ENCODE results near the gene ESRRA.
A peak's percentile ranks its signal among the peaks of the same experiment; 100 is the strongest.

ESRRA gene

GRCh38 chr11:64275031-64275800, 30.1 kb upstream of the ESRRA start:
- Histone ChIP-seq H3K27me3 (ENCODE audit: control insufficient read depth in 5 of 5, insufficient read depth in 4 of 5, low read length in 5 of 5) (peaks cover 0 to 7% (median 0%) of the 10 kb centered on the region in 5 donors), H3K4me1 (ENCODE audit: control insufficient read depth in 5 of 5, insufficient read depth in 5 of 5, low read length in 5 of 5) (peaks cover 11 to 19% (median 16%) of the 10 kb centered on the region in 5 donors), H3K9me3 (ENCODE audit: control insufficient read depth in 5 of 5, low read length in 5 of 5) (peaks cover 0 to 3% (median 0%) of the 10 kb centered on the region in 5 donors), H3K9ac (ENCODE audit: low read length in 5 of 5) (no peak overlapping the region), H3K36me3 (ENCODE audit: control insufficient read depth in 5 of 5, insufficient read depth in 5 of 5, low read length in 5 of 5) (peaks cover 0 to 37% (median 22%) of the 10 kb centered on the region in 5 donors), H3K27ac (ENCODE audit: low read depth, low read length) (no peak overlapping the region), H3K4me3 (ENCODE audit: low read depth in 1 of 5, low read length in 5 of 5) (no peak overlapping the region)

- Histone ChIP-seq H3K9ac (ENCODE audit: low read length in 5 of 5) (peak overlapping the region in 1 of 5 donors; percentile 43), H3K9me3 (ENCODE audit: control insufficient read depth in 5 of 5, low read length in 5 of 5) (peaks cover 0 to 1% (median 0%) of the 10 kb centered on the region in 5 donors), H3K27me3 (ENCODE audit: control insufficient read depth in 5 of 5, insufficient read depth in 4 of 5, low read length in 5 of 5) (peaks cover 0 to 5% (median 0%) of the 10 kb centered on the region in 5 donors), H3K36me3 (ENCODE audit: control insufficient read depth in 5 of 5, insufficient read depth in 5 of 5, low read length in 5 of 5) (peaks cover 0 to 37% (median 22%) of the 10 kb centered on the region in 5 donors), H3K4me3 (ENCODE audit: low read depth in 1 of 5, low read length in 5 of 5) (no peak overlapping the region), H3K4me1 (ENCODE audit: control insufficient read depth in 5 of 5, insufficient read depth in 5 of 5, low read length in 5 of 5) (peaks cover 5 to 14% (median 12%) of the 10 kb centered on the region in 5 donors), H3K27ac (ENCODE audit: low read depth, low read length) (no peak overlapping the region)
Measured at GRCh38 chr11:64275841-64276240, 29.5 kb upstream of the ESRRA start.

GRCh38 chr11:64276653-64277431, 28.5 kb upstream of the ESRRA start:
- Histone ChIP-seq H3K4me1 (ENCODE audit: control insufficient read depth in 5 of 5, insufficient read depth in 5 of 5, low read length in 5 of 5) (peaks cover 0 to 8% (median 6%) of the 10 kb centered on the region in 5 donors), H3K4me3 (ENCODE audit: low read depth in 1 of 5, low read length in 5 of 5) (no peak overlapping the region), H3K27ac (ENCODE audit: low read depth, low read length) (no peak overlapping the region), H3K36me3 (ENCODE audit: control insufficient read depth in 5 of 5, insufficient read depth in 5 of 5, low read length in 5 of 5) (peaks cover 0 to 38% (median 22%) of the 10 kb centered on the region in 5 donors), H3K9me3 (ENCODE audit: control insufficient read depth in 5 of 5, low read length in 5 of 5) (no peaks in the 10 kb centered on the region), H3K9ac (ENCODE audit: low read length in 5 of 5) (peak overlapping the region in 2 of 5 donors; percentile 13 to 41), H3K27me3 (ENCODE audit: control insufficient read depth in 5 of 5, insufficient read depth in 4 of 5, low read length in 5 of 5) (no peaks in the 10 kb centered on the region)

GRCh38 chr11:64278576-64279190, 26.6 kb upstream of the ESRRA start:
- H3K4me3 ChIP-seq (ENCODE audit: low read depth in 1 of 5, low read length in 5 of 5), result no peak overlapping the region
- H3K36me3 ChIP-seq (ENCODE audit: control insufficient read depth in 5 of 5, insufficient read depth in 5 of 5, low read length in 5 of 5), result peaks cover 0 to 42% (median 26%) of the 10 kb centered on the region in 5 donors
- no peak overlapping the region for H3K27ac ChIP-seq (ENCODE audit: low read depth, low read length)
- H3K9ac ChIP-seq (ENCODE audit: low read length in 5 of 5), result no peak overlapping the region
- H3K4me1 ChIP-seq (ENCODE audit: control insufficient read depth in 5 of 5, insufficient read depth in 5 of 5, low read length in 5 of 5), result peaks cover 0 to 11% (median 7%) of the 10 kb centered on the region in 5 donors
- H3K9me3 ChIP-seq (ENCODE audit: control insufficient read depth in 5 of 5, low read length in 5 of 5), result no peaks in the 10 kb centered on the region
- no peaks in the 10 kb centered on the region for H3K27me3 ChIP-seq (ENCODE audit: control insufficient read depth in 5 of 5, insufficient read depth in 4 of 5, low read length in 5 of 5)

GRCh38 chr11:64281957-64282770, 23.2 kb upstream of the ESRRA start:
- Histone ChIP-seq H3K9me3 (ENCODE audit: control insufficient read depth in 5 of 5, low read length in 5 of 5) (no peaks in the 10 kb centered on the region), H3K36me3 (ENCODE audit: control insufficient read depth in 5 of 5, insufficient read depth in 5 of 5, low read length in 5 of 5) (peaks cover 0 to 24% (median 12%) of the 10 kb centered on the region in 5 donors), H3K4me3 (ENCODE audit: low read depth in 1 of 5, low read length in 5 of 5) (no peak overlapping the region), H3K27ac (ENCODE audit: low read depth, low read length) (no peak overlapping the region), H3K4me1 (ENCODE audit: control insufficient read depth in 5 of 5, insufficient read depth in 5 of 5, low read length in 5 of 5) (peaks cover 0 to 29% (median 22%) of the 10 kb centered on the region in 5 donors), H3K9ac (ENCODE audit: low read length in 5 of 5) (no peak overlapping the region), H3K27me3 (ENCODE audit: control insufficient read depth in 5 of 5, insufficient read depth in 4 of 5, low read length in 5 of 5) (no peaks in the 10 kb centered on the region)

GRCh38 chr11:64283092-64283491, 22.2 kb upstream of the ESRRA start:
- H3K9ac ChIP-seq (ENCODE audit: low read length in 5 of 5), result peak overlapping the region in 3 of 5 donors; percentile 86 to 94 (median 94)
- H3K4me1 ChIP-seq (ENCODE audit: control insufficient read depth in 5 of 5, insufficient read depth in 5 of 5, low read length in 5 of 5), result peaks cover 0 to 29% (median 22%) of the 10 kb centered on the region in 5 donors
- H3K27me3 ChIP-seq (ENCODE audit: control insufficient read depth in 5 of 5, insufficient read depth in 4 of 5, low read length in 5 of 5), result no peaks in the 10 kb centered on the region
- no peak overlapping the region for H3K4me3 ChIP-seq (ENCODE audit: low read depth in 1 of 5, low read length in 5 of 5)
- peaks cover 0 to 16% (median 11%) of the 10 kb centered on the region in 5 donors for H3K36me3 ChIP-seq (ENCODE audit: control insufficient read depth in 5 of 5, insufficient read depth in 5 of 5, low read length in 5 of 5)
- H3K27ac ChIP-seq (ENCODE audit: low read depth, low read length), result no peak overlapping the region
- H3K9me3 ChIP-seq (ENCODE audit: control insufficient read depth in 5 of 5, low read length in 5 of 5), result no peaks in the 10 kb centered on the region

GRCh38 chr11:64284048-64284961, 21.0 kb upstream of the ESRRA start, which contains the start of gene BAD:
TSS of gene BAD (minus strand) at chr11:64284665. CDS start at chr11:64284368, 297 bp downstream.
- peak within 1 kb of the TSS; percentile 73 to 93 (median 89) for H3K4me3 ChIP-seq (ENCODE audit: low read depth in 1 of 5, low read length in 5 of 5)
- H3K36me3 ChIP-seq (ENCODE audit: control insufficient read depth in 5 of 5, insufficient read depth in 5 of 5, low read length in 5 of 5), result peaks cover 0 to 5% (median 4%) of the 10 kb centered on the region in 5 donors
- peak within 1 kb of the TSS; percentile 97 for H3K27ac ChIP-seq (ENCODE audit: low read depth, low read length)
- no peaks in the 10 kb centered on the region for H3K9me3 ChIP-seq (ENCODE audit: control insufficient read depth in 5 of 5, low read length in 5 of 5)
- peaks cover 0 to 29% (median 22%) of the 10 kb centered on the region in 5 donors for H3K4me1 ChIP-seq (ENCODE audit: control insufficient read depth in 5 of 5, insufficient read depth in 5 of 5, low read length in 5 of 5)
- peak within 1 kb of the TSS; percentile 66 to 94 (median 93) for H3K9ac ChIP-seq (ENCODE audit: low read length in 5 of 5)
- H3K27me3 ChIP-seq (ENCODE audit: control insufficient read depth in 5 of 5, insufficient read depth in 4 of 5, low read length in 5 of 5), result peaks cover 0 to 1% (median 0%) of the 10 kb centered on the region in 5 donors

- H3K4me3 ChIP-seq (ENCODE audit: low read depth in 1 of 5, low read length in 5 of 5), result peak within 1 kb of the TSS; percentile 73 to 93 (median 89)
- peak within 1 kb of the TSS; percentile 63 to 94 (median 89) for H3K9ac ChIP-seq (ENCODE audit: low read length in 5 of 5)
- H3K9me3 ChIP-seq (ENCODE audit: control insufficient read depth in 5 of 5, low read length in 5 of 5), result no peaks in the 10 kb centered on the region
- H3K4me1 ChIP-seq (ENCODE audit: control insufficient read depth in 5 of 5, insufficient read depth in 5 of 5, low read length in 5 of 5), result peaks cover 0 to 29% (median 22%) of the 10 kb centered on the region in 5 donors
- peaks cover 2 to 6% (median 3%) of the 10 kb centered on the region in 5 donors for H3K27me3 ChIP-seq (ENCODE audit: control insufficient read depth in 5 of 5, insufficient read depth in 4 of 5, low read length in 5 of 5)
- H3K36me3 ChIP-seq (ENCODE audit: control insufficient read depth in 5 of 5, insufficient read depth in 5 of 5, low read length in 5 of 5), result peaks cover 0 to 9% (median 4%) of the 10 kb centered on the region in 5 donors
- peak within 1 kb of the TSS; percentile 97 for H3K27ac ChIP-seq (ENCODE audit: low read depth, low read length)
Measured at GRCh38 chr11:64284962-64285884, 20.1 kb upstream of the ESRRA start, which contains the start of gene GPR137. TSS of gene GPR137 (plus strand) at chr11:64285848. CDS start at chr11:64286525, 677 bp downstream.

All from subcutaneous abdominal adipose tissue (tissue), 5 donors.